GM18498 (cell line): ENCODE results near the gene PPM1F.
"Not testable (repeated sequence)": the region's sequence is repeated elsewhere in the genome, so short reads cannot be mapped to it uniquely, and the experiment has no call there.

Experiments used
- ATAC-seq: cut with Tn5 transposase; IDR thresholded peaks from one replicate; pipeline ENCODE4 v1.9.1; 2021; ENCODE audit warnings: mild to moderate bottlenecking, moderate library complexity; ENCODE audit not compliant: unreplicated experiment

Gene PPM1F

GRCh38 chr22:21898354-21898896 is 54.2 kb downstream of the PPM1F start:
- no peak for ATAC-seq

GRCh38 chr22:21896951-21897513 is 55.6 kb downstream of the PPM1F start:
- ATAC-seq, result no peak

GRCh38 chr22:21896275-21896674 is 56.4 kb downstream of the PPM1F start:
- ATAC-seq, result not testable (repeated sequence)

GRCh38 chr22:21894799-21895198 is 57.8 kb downstream of the PPM1F start:
- no peak for ATAC-seq

GRCh38 chr22:21889251-21889990 is 63.2 kb downstream of the PPM1F start:
- ATAC-seq, result no peak

- no peak for ATAC-seq
Measured at GRCh38 chr22:21887841-21888240, 64.8 kb downstream of the PPM1F start.

- not testable (repeated sequence) for ATAC-seq
Measured at GRCh38 chr22:21883930-21884329, 68.7 kb downstream of the PPM1F start.

GRCh38 chr22:21882754-21883333 is 69.8 kb downstream of the PPM1F start:
- ATAC-seq, result not testable (repeated sequence)

- no peak for ATAC-seq
Measured at GRCh38 chr22:21881841-21882753, 70.6 kb downstream of the PPM1F start.

- ATAC-seq, result no peak
Measured at GRCh38 chr22:21876486-21877176, 76.0 kb downstream of the PPM1F start.

GRCh38 chr22:21874953-21875352 is 77.7 kb downstream of the PPM1F start:
- ATAC-seq, result not testable (repeated sequence)

GRCh38 chr22:21873619-21874018 is 79.0 kb downstream of the PPM1F start:
- no peak for ATAC-seq

- not testable (repeated sequence) for ATAC-seq
Measured at GRCh38 chr22:21872741-21873140, 79.9 kb downstream of the PPM1F start.
